ENCODE data around the gene IRS1. TPM values are rescaled to one million over a fixed set of nuclear protein-coding genes. Genes with fewer than 3 reads are reported as not detected.
"Not testable (repeated sequence)": the region's sequence is repeated elsewhere in the genome, so short reads cannot be mapped to it uniquely, and the experiment has no call there.

The IRS1 gene
- total RNA-seq, 4 donors from 2014 or later: 6.2 to 20.9 (median 12.8) TPM

DNA sequence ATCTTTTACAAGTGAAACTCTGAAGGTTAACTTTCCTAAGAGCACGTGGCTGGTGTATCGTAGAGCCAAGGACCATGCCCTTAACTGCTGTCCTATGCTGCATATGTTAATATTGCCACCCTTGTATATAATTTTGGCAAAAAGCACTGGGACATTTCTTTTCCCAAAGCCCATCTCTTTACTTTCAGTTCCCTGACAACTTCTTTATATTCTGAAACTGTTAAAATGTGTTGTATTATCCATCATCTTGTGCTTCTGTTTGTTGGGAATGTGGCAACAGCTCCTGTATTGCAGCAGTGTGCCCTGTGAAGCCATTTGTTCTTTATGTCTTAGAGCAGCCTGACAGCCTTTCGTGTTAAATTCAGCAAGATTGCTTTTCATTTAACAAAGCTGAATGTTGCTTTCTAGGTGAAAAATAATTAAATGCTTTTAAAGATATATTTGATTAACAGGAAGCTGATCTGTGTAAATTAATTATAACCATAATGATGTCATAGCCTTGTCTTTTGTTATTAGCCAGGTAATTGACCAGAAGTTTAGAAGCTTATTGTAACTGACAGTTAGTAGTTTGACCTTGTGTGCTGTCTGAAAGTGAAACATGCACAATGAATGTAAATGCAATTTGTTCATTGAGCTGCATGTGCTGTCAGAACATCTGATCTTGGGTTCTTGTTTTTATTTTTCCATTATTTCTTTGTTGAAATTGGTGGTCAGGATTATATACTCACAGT is 45.9 kb upstream of the IRS1 start:
- 83 to 91% methylated on average over 3 of the region's 3 CpGs for WGBS, 2 donors (ENCODE audit: low coverage in 1 of 2)

DNA sequence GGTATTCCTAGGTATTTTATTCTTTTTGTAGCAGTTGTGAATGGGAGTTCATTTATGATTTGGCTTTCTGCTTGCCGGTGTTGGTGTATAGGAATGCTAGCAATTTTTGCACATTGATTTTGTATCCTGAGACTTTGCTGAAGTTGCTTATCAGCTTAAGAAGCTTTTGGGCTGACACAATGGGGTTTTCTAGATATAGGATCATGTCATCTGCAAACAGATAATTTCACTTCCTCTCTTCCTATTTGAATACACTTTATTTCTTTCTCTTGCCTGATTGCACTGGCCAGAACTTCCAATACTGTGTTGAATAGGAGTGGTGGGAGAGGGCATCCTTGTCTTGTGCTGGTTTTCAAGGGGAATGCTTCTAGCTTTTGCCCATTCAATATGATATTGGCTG is 43.4 kb upstream of the IRS1 start:
- H3K4me3 ChIP-seq; H3K27ac ChIP-seq; in situ Hi-C loops (cut with MboI; ENCODE audit: low pct_ligation_motif_present in 1 of 4, low pct_unique_long_range_greater_than_20kb in 1 of 4, low sequenced_read_pairs in 3 of 4); H3K9me3 ChIP-seq; intact Hi-C loops (cut with DNase I; ENCODE audit: low total_unique reads); H3K36me3 ChIP-seq; DNase-seq; H3K27me3 ChIP-seq: not testable (repeated sequence)
- WGBS, 2 donors (ENCODE audit: low coverage in 1 of 2): 76% methylated on average over 1 of the region's 1 CpG; no CpG with 5 or more reads in 1 of the 2 donors
- H3K4me1 ChIP-seq: peaks cover 0 to 15% (median 3%) of the 10 kb centered on the region in 4 donors

More for the DNA sequence above, 45.9 kb upstream of the IRS1 start:
- no peaks in the 10 kb centered on the region for H3K27me3 ChIP-seq
- no peak for DNase-seq
- no peaks in the 10 kb centered on the region for H3K9me3 ChIP-seq
- no peak overlapping the region for H3K4me3 ChIP-seq
- intact Hi-C loops (cut with DNase I; ENCODE audit: low total_unique reads): no loop called here
- H3K36me3 ChIP-seq: no peaks in the 10 kb centered on the region
- TF ChIP-seq EP300 (IDR thresholded peaks at IDR 0.05; ENCODE audit: low read depth) (no peak), POLR2A (IDR thresholded peaks at IDR 0.05) (no peak), POLR2AphosphoS5 (IDR thresholded peaks at IDR 0.05) (no peak)
- TF ChIP-seq, protein P1, sequence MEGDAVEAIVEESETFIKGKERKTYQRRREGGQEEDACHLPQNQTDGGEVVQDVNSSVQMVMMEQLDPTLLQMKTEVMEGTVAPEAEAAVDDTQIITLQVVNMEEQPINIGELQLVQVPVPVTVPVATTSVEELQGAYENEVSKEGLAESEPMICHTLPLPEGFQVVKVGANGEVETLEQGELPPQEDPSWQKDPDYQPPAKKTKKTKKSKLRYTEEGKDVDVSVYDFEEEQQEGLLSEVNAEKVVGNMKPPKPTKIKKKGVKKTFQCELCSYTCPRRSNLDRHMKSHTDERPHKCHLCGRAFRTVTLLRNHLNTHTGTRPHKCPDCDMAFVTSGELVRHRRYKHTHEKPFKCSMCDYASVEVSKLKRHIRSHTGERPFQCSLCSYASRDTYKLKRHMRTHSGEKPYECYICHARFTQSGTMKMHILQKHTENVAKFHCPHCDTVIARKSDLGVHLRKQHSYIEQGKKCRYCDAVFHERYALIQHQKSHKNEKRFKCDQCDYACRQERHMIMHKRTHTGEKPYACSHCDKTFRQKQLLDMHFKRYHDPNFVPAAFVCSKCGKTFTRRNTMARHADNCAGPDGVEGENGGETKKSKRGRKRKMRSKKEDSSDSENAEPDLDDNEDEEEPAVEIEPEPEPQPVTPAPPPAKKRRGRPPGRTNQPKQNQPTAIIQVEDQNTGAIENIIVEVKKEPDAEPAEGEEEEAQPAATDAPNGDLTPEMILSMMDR (IDR thresholded peaks at IDR 0.05): no peak
- peaks cover 0 to 3% (median 1%) of the 10 kb centered on the region in 4 donors for H3K4me1 ChIP-seq
- no peak overlapping the region for H3K27ac ChIP-seq
- in situ Hi-C loops (cut with MboI; ENCODE audit: low pct_ligation_motif_present in 1 of 4, low pct_unique_long_range_greater_than_20kb in 1 of 4, low sequenced_read_pairs in 3 of 4): no loop called here

DNA sequence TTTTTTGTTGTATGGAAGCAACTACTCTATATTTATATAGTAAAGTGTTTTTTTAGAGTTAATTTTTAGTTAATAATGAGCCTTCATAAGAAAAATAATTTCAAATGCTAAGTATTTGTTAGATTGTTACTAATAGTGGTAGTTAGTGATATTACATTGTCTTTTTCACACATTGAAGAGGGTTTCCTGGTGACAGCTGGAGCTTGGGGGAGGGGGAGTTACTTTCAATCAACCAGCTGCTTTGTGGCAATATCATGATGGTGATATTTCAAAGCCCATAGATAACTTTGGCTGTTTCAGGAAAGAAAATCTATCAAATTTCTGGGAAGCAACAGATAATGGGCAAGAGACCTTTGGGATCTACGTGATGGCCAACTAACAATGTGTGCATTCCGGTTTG is 40.3 kb upstream of the IRS1 start:
- DNase-seq: no peak
- Histone ChIP-seq H3K36me3 (no peaks in the 10 kb centered on the region), H3K27ac (no peak overlapping the region), H3K4me3 (no peak overlapping the region), H3K4me1 (peaks cover 16 to 32% (median 17%) of the 10 kb centered on the region in 4 donors), H3K9me3 (no peaks in the 10 kb centered on the region), H3K27me3 (no peaks in the 10 kb centered on the region)
- intact Hi-C loops (cut with DNase I; ENCODE audit: low total_unique reads) (loop anchor here (5.0 kb wide), 1 partner anchor 118 kb away; no protein-coding TSS in a partner anchor), in situ Hi-C loops (cut with MboI; ENCODE audit: low pct_ligation_motif_present in 1 of 4, low pct_unique_long_range_greater_than_20kb in 1 of 4, low sequenced_read_pairs in 3 of 4) (no loop called here)
- TF ChIP-seq POLR2AphosphoS5 (IDR thresholded peaks at IDR 0.05) (no peak), POLR2A (IDR thresholded peaks at IDR 0.05) (no peak), EP300 (IDR thresholded peaks at IDR 0.05; ENCODE audit: low read depth) (no peak)
- TF ChIP-seq, protein P1 (IDR thresholded peaks at IDR 0.05): no peak
- WGBS, 2 donors (ENCODE audit: low coverage in 1 of 2): 95 to 98% methylated on average over 2 of the region's 2 CpGs

DNA sequence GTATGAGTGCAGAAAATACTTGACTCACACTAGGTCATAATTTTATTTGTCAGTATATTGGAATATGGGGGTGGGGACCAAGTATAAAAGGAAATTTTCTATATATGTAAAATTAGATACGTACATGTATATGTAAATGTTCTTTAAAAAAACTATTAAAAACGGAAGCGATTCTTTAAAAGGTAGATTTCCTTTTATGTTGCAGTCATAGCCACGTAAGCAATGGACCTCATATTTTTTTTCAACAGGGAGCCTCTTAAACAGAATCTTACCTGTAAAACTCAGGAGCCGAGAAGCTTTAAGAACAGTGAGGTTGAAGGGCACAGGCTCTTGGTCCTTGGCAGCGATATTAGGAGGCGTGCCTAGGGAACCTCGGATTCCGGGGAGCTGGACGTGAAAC is 39.5 kb upstream of the IRS1 start:
- 82 to 83% methylated on average over 4 to 10 of the region's 10 CpGs for WGBS, 2 donors (ENCODE audit: low coverage in 1 of 2)
- H3K36me3 ChIP-seq: no peaks in the 10 kb centered on the region
- no peak overlapping the region for H3K4me3 ChIP-seq
- H3K27ac ChIP-seq: peak overlapping the region in 2 of 4 donors; percentile 11 to 100
- H3K9me3 ChIP-seq: no peaks in the 10 kb centered on the region
- in situ Hi-C loops (cut with MboI; ENCODE audit: low pct_ligation_motif_present in 1 of 4, low pct_unique_long_range_greater_than_20kb in 1 of 4, low sequenced_read_pairs in 3 of 4) (no loop called here), intact Hi-C loops (cut with DNase I; ENCODE audit: low total_unique reads) (loop anchor here (5.0 kb wide), 1 partner anchor 117 kb away; no protein-coding TSS in a partner anchor)
- no peak for DNase-seq
- TF ChIP-seq POLR2A (IDR thresholded peaks at IDR 0.05) (no peak), POLR2AphosphoS5 (IDR thresholded peaks at IDR 0.05) (no peak)
- TF ChIP-seq, protein P1 (IDR thresholded peaks at IDR 0.05): no peak
- H3K27me3 ChIP-seq: no peaks in the 10 kb centered on the region
- peaks cover 16 to 39% (median 21%) of the 10 kb centered on the region in 4 donors for H3K4me1 ChIP-seq
